Measurements from ENCODE around the gene RAB3D. TPM values are rescaled to one million over a fixed set of nuclear protein-coding genes. Genes with fewer than 3 reads are reported as not detected.
"Not testable (repeated sequence)": the region's sequence is repeated elsewhere in the genome, so short reads cannot be mapped to it uniquely, and the experiment has no call there.

RAB3D gene
- total RNA-seq, 2 experiments from 2014 or later: 1.2 to 2.2 TPM

- intact Hi-C loops (cut with DNase I, micrococcal nuclease): loop anchor here (1.0 to 5.0 kb wide), 8 partner anchors 34 to 206 kb away; partner anchors contain the start of genes ODAD3 (in 2 of the 2), PRKCSH (in 2 of the 2), CCDC159 (in 1 of the 2) and TMEM205 (in 1 of the 2)
- H3K4me1 Mint-ChIP-seq (ENCODE audit: low read depth): peaks cover 41% of the 10 kb centered on the region
- peaks cover 14% of the 10 kb centered on the region for H3K36me3 ChIP-seq (ENCODE audit: insufficient read depth, low read length)
Measured at GRCh38 chr19:11380653-11381537, 41.4 kb upstream of the RAB3D start.

DNA sequence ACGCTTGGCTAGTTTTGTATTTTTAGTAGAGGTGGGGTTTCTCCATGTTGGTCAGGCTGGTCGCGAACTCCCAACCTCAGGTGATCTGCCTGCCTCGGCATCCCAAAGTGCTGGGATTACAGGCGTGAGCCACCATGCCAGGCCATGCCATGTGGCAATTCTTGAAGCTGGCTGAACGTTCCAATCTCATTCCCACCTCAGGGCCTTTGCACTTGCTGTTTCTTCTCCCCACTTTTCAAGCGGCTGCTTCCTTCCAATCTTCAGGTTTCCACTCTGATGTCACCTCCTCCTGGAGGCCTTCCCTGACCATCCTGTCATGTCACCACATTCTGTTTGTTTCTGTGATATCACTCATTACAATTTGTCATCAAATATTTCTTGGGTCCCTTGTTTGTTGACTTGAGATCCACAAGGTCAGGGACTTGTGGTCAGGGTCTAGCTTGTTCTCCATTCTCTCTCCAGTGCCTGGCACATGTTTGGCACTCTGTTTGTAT is 40.4 kb upstream of the RAB3D start:
- no peaks in the 10 kb centered on the region for H3K9me3 Mint-ChIP-seq
- no peak for TF ChIP-seq CTCF (IDR thresholded peaks at IDR 0.05)
- DNase-seq: no peak
- ATAC-seq (ENCODE audit: poor library complexity): no peak
- Histone ChIP-seq H3K27ac (ENCODE audit: low read depth in 1 of 2, low read length in 2 of 2) (peak overlapping the region; percentile 88 to 92), H3K4me1 (ENCODE audit: insufficient read depth, low read length) (peaks cover 80% of the 10 kb centered on the region), H3K9me3 (ENCODE audit: control insufficient read depth in 1 of 2, insufficient read depth in 1 of 2, low read length in 2 of 2) (peaks cover 0 to 8% of the 10 kb centered on the region in 2 experiments), H3K36me3 (ENCODE audit: insufficient read depth, low read length) (peaks cover 14% of the 10 kb centered on the region), H3K27me3 (ENCODE audit: control insufficient read depth in 1 of 2, insufficient read depth in 2 of 2, low read length in 2 of 2) (peaks cover 21% of the 10 kb centered on the region in 2 experiments), H3K4me3 (ENCODE audit: low read length) (peak overlapping the region; percentile 69)
- ChIA-PET POLR2A (interaction anchor here (2.1 kb wide), 1 partner anchor 11 kb away, joined by 7 read pairs; no protein-coding TSS in a partner anchor), CTCF (interaction anchor here (1.0 to 4.7 kb wide), 8 partner anchors 11 to 103 kb away, joined by 3 to 38 read pairs (median 18); partner anchors contain the start of genes CCDC159, ELAVL3, ODAD3 and PRKCSH)
- H3K27me3 Mint-ChIP-seq: peaks cover 25% of the 10 kb centered on the region
- H3K36me3 Mint-ChIP-seq (ENCODE audit: low read depth): peaks cover 9% of the 10 kb centered on the region
- peaks cover 47% of the 10 kb centered on the region for H3K4me1 Mint-ChIP-seq (ENCODE audit: low read depth)
- H3K27ac Mint-ChIP-seq: peak overlapping the region; percentile 92
- H3K4me3 Mint-ChIP-seq: peak overlapping the region; percentile 93
- intact Hi-C loops (cut with DNase I, micrococcal nuclease): loop anchor here (2.0 to 10.0 kb wide), 9 partner anchors 33 to 508 kb away; partner anchors contain the start of genes ZNF653 (in 2 of the 2), CARM1 (in 1 of the 2), CCDC159 (in 1 of the 2) and ODAD3 (in 1 of the 2)

More at GRCh38 chr19:11380653-11381537, 41.4 kb upstream of the RAB3D start:
- Mint-ChIP-seq H3K27ac (peak overlapping the region; percentile 92), H3K9me3 (no peaks in the 10 kb centered on the region), H3K4me3 (peak overlapping the region; percentile 93), H3K27me3 (peaks cover 25% of the 10 kb centered on the region), H3K36me3 (ENCODE audit: low read depth) (peaks cover 9% of the 10 kb centered on the region)
- ChIA-PET CTCF (interaction anchor here (0.6 to 4.7 kb wide), 27 partner anchors 10 to 178 kb away, joined by 3 to 38 read pairs (median 5); partner anchors contain the start of genes CCDC159, ECSIT, ELAVL3 and ELOF1), POLR2A (interaction anchor here (0.6 to 2.1 kb wide), 17 partner anchors 10 to 1411 kb away, joined by 3 to 29 read pairs (median 4); partner anchors contain the start of genes CCDC159, DHPS, ECSIT and ELOF1)
- Histone ChIP-seq H3K9me3 (ENCODE audit: control insufficient read depth in 1 of 2, insufficient read depth in 1 of 2, low read length in 2 of 2) (peaks cover 0 to 8% of the 10 kb centered on the region in 2 experiments), H3K4me3 (ENCODE audit: low read length) (peak overlapping the region; percentile 69), H3K27ac (ENCODE audit: low read depth in 1 of 2, low read length in 2 of 2) (peak overlapping the region; percentile 88 to 92), H3K27me3 (ENCODE audit: control insufficient read depth in 1 of 2, insufficient read depth in 2 of 2, low read length in 2 of 2) (peaks cover 21% of the 10 kb centered on the region in 2 experiments), H3K4me1 (ENCODE audit: insufficient read depth, low read length) (peaks cover 70% of the 10 kb centered on the region)
- ATAC-seq (ENCODE audit: poor library complexity) (peak; percentile 86), DNase-seq (peak; percentile 95 to 99 (median 97))
- TF ChIP-seq CTCF (IDR thresholded peaks at IDR 0.05): peak; percentile 78

- H3K36me3 Mint-ChIP-seq (ENCODE audit: low read depth); H3K9me3 Mint-ChIP-seq; DNase-seq; H3K27ac Mint-ChIP-seq; H3K9me3 ChIP-seq (ENCODE audit: control insufficient read depth in 1 of 2, insufficient read depth in 1 of 2, low read length in 2 of 2); H3K4me3 Mint-ChIP-seq; ATAC-seq (ENCODE audit: poor library complexity); H3K27ac ChIP-seq (ENCODE audit: low read depth in 1 of 2, low read length in 2 of 2); H3K4me3 ChIP-seq (ENCODE audit: low read length): not testable (repeated sequence)
- peaks cover 20% of the 10 kb centered on the region for H3K27me3 Mint-ChIP-seq
- Histone ChIP-seq H3K4me1 (ENCODE audit: insufficient read depth, low read length) (peaks cover 80% of the 10 kb centered on the region), H3K27me3 (ENCODE audit: control insufficient read depth in 1 of 2, insufficient read depth in 2 of 2, low read length in 2 of 2) (peaks cover 20 to 21% of the 10 kb centered on the region in 2 experiments), H3K36me3 (ENCODE audit: insufficient read depth, low read length) (peaks cover 14% of the 10 kb centered on the region)
- POLR2A ChIA-PET: interaction anchor here (2.1 kb wide), 1 partner anchor 12 kb away, joined by 7 read pairs; no protein-coding TSS in a partner anchor
- H3K4me1 Mint-ChIP-seq (ENCODE audit: low read depth): peaks cover 47% of the 10 kb centered on the region
- CTCF ChIA-PET: interaction anchor here (2.6 kb wide), 1 partner anchor 57 kb away, joined by 38 read pairs; the partner anchor contains the start of genes ODAD3 and PRKCSH
- intact Hi-C loops (cut with DNase I, micrococcal nuclease): loop anchor here (5.0 to 10.0 kb wide), 3 partner anchors 125 to 507 kb away; partner anchors contain the start of genes CARM1 (in 1 of the 2), TIMM29 (in 1 of the 2), YIPF2 (in 1 of the 2) and ZNF653 (in 1 of the 2)
Measured at GRCh38 chr19:11379269-11379845, 39.9 kb upstream of the RAB3D start.
